Endothelial cell of umbilical vein (primary cell): ENCODE results near the gene SF3B1. TPM values are rescaled to one million over a fixed set of nuclear protein-coding genes. Genes with fewer than 3 reads are reported as not detected.
A peak's percentile ranks its signal among the peaks of the same experiment; 100 is the strongest.

ENCODE experiments used
- Bru-seq: library from RNA; stranded (reverse); fragments of 400-500 nt; gene quantifications from one replicate; lab custom pipeline; 2021; lab: Mats Ljungman, UMichigan
- BruChase-seq, 2 experiments: library from RNA; stranded (reverse); fragments of 400-500 nt; gene quantifications; one replicate each; lab custom pipeline; 2021; lab: Mats Ljungman, UMichigan
- BruUV-seq: library from RNA; stranded (reverse); fragments of 400-500 nt; replicated peaks from 2 replicates; lab custom pipeline; 2021; lab: Mats Ljungman, UMichigan
- CTCF ChIA-PET: fragments of 300-600, 350-600 bp; sonication (Branson Sonifier 250); formaldehyde crosslinking; loops from one replicate; lab custom pipeline; 2021; ENCODE audit warnings: antibody characterized with exemption, inconsistent platforms; lab: Charles Lee
- POLR2A ChIA-PET: fragments of 300-600, 350-600 bp; sonication (Branson Sonifier 250); formaldehyde crosslinking; loops from one replicate; lab custom pipeline; 2021; ENCODE audit warnings: antibody characterized with exemption, inconsistent platforms; lab: Charles Lee
- DNase-seq: peaks from one replicate; pipeline ENCODE4 v3.0.0-alpha.2; 2011; ENCODE audit warnings: low read depth, low spot score
- FAIRE-seq: peaks from 2 replicates; lab custom pipeline; 2011; peaks lifted over from hg19 to GRCh38; lab: Jason Lieb, UNC
- H2AFZ ChIP-seq: 2 replicates; pipeline ENCODE4 v1.6.0; 2012; ENCODE audit warnings: low read depth, low read length, control low read depth, inconsistent platforms
- H3K27ac ChIP-seq: 2 replicates; pipeline ENCODE4 v1.5.1; 2011; ENCODE audit warnings: low read depth, mild to moderate bottlenecking, control low read depth, low read length, moderate library complexity; ENCODE audit not compliant: insufficient read depth
- H3K27me3 ChIP-seq, 2 experiments: 2 replicates each; pipeline versions ENCODE4 v1.6.0 to v1.6.1; 2011; ENCODE audit warnings: low read length in 2 of 2, mixed read lengths in 1 of 2; ENCODE audit not compliant: control insufficient read depth in 2 of 2, insufficient read depth in 2 of 2
- H3K36me3 ChIP-seq, 2 experiments: 2 replicates in 1 of 2; 3 replicates in 1 of 2; pipeline ENCODE4 v1.5.1; 2011; ENCODE audit warnings: low read length in 2 of 2, mild to moderate bottlenecking in 1 of 2, moderate library complexity in 1 of 2; ENCODE audit not compliant: control insufficient read depth in 2 of 2, insufficient read depth in 2 of 2; ENCODE audit errors: extremely low read depth in 1 of 2
- H3K4me1 ChIP-seq: 3 replicates; pipeline ENCODE4 v1.5.1; 2011; ENCODE audit warnings: mild to moderate bottlenecking, low read length; ENCODE audit not compliant: control insufficient read depth, insufficient read depth; ENCODE audit errors: extremely low read depth
- H3K4me2 ChIP-seq: 2 replicates; pipeline ENCODE4 v1.6.1; 2011; ENCODE audit warnings: low read length, control low read depth, mixed read lengths; ENCODE audit not compliant: insufficient read depth
- H3K4me3 ChIP-seq, 3 experiments: fragments of 200-600 bp in 1 of 3; sonication (generic), shearing (Covaris generic) in 1 of 3; replicated peaks in 1 of 3; 2 replicates each; pipeline ENCODE4 v1.5.1; 2011 to 2016; ENCODE audit warnings: control low read depth in 3 of 3, low read length in 3 of 3, mild to moderate bottlenecking in 2 of 3, inconsistent platforms in 1 of 3, low read depth in 1 of 3, moderate library complexity in 1 of 3; ENCODE audit not compliant: insufficient read depth in 1 of 3
- H3K79me2 ChIP-seq: 2 replicates; pipeline ENCODE4 v1.6.0; 2012; ENCODE audit warnings: low read length, inconsistent platforms; ENCODE audit not compliant: control insufficient read depth, insufficient read depth
- H3K9ac ChIP-seq: replicated peaks from 2 replicates; pipeline ENCODE3; 2011; ENCODE audit warnings: low read length, control low read depth; ENCODE audit not compliant: insufficient read depth; ENCODE audit errors: extremely low read depth
- H3K9me1 ChIP-seq: replicated peaks from 3 replicates; pipeline ENCODE4 v1.6.0; 2011; ENCODE audit warnings: mild to moderate bottlenecking, low read length; ENCODE audit not compliant: control insufficient read depth, insufficient read depth; ENCODE audit errors: extremely low read depth
- H3K9me3 ChIP-seq: replicated peaks from 2 replicates; pipeline ENCODE4 v1.5.1; 2012; ENCODE audit warnings: low read length, inconsistent platforms; ENCODE audit not compliant: control insufficient read depth, insufficient read depth
- H4K20me1 ChIP-seq: replicated peaks from 2 replicates; pipeline ENCODE3; 2011; ENCODE audit warnings: mild to moderate bottlenecking, low read length; ENCODE audit not compliant: control insufficient read depth, insufficient read depth; ENCODE audit errors: extremely low read depth
- EZH2 ChIP-seq: IDR thresholded peaks from 2 replicates; pipeline ENCODE4 v1.6.1; 2012; ENCODE audit warnings: borderline replicate concordance, low read depth, mild to moderate bottlenecking, moderate library complexity, low read length, inconsistent platforms; ENCODE audit not compliant: severe bottlenecking
- FOS ChIP-seq: IDR thresholded peaks from 2 replicates; pipeline ENCODE4 v1.6.1; 2011; ENCODE audit warnings: mild to moderate bottlenecking, low read length, moderate library complexity, borderline replicate concordance; ENCODE audit not compliant: insufficient read depth
- GATA2 ChIP-seq: IDR thresholded peaks from 2 replicates; pipeline ENCODE4 v1.7.0; 2011; ENCODE audit warnings: low read depth, mild to moderate bottlenecking, moderate library complexity, mixed read lengths, low read length; ENCODE audit not compliant: insufficient read length, insufficient read depth
- JUN ChIP-seq: IDR thresholded peaks from 2 replicates; pipeline ENCODE4 v1.6.1; 2011; ENCODE audit warnings: borderline replicate concordance, low read depth; ENCODE audit not compliant: insufficient read length, insufficient read depth
- MYC ChIP-seq: IDR thresholded peaks from one replicate; pipeline ENCODE4 v1.6.1; 2011; ENCODE audit warnings: mild to moderate bottlenecking, low read depth, low read length
- POLR2A ChIP-seq: IDR thresholded peaks from 2 replicates; pipeline ENCODE4 v1.6.1; 2012; ENCODE audit warnings: low read depth, mild to moderate bottlenecking, control low read depth, low read length
- POLR2AphosphoS5 ChIP-seq: IDR thresholded peaks from 2 replicates; pipeline ENCODE4 v1.6.1; 2012; ENCODE audit warnings: low read depth, mild to moderate bottlenecking, control low read depth, low read length, moderate library complexity; ENCODE audit not compliant: insufficient read depth
- dilution Hi-C: fragments of 300-500 bp; cut with MboI; formaldehyde crosslinking; loops from one replicate; pipeline ENCODE4 v1.15.0; 2019; ENCODE audit warnings: low sequenced_read_pairs; ENCODE audit not compliant: extremely low pct_ligation_motif_present
- intact Hi-C: fragments of 100-400 bp; cut with micrococcal nuclease; formaldehyde crosslinking; loops from one replicate; pipeline ENCODE4 v1.10.0; 2022
- long read RNA-seq: library from polyadenylated mRNA; stranded (forward); transcript quantifications from one replicate; pipeline ENCODE4 v2.0.0, GENCODE V29; 2021
- polyA minus RNA-seq, 3 experiments: library from RNA; depleted of rRNA, polyadenylated mRNA; stranded (reverse); fragments of >200 nt; gene quantifications; 1 replicate in 1 of 3; 2 replicates in 2 of 3; pipeline ENCODE4 v1.2.3, GENCODE V29; 2011
- polyA plus RNA-seq, 4 experiments: library from polyadenylated mRNA; depleted of rRNA in 3 of 4; stranded (reverse) in 3 of 4; unstranded in 1 of 4; fragments of >200 nt; gene quantifications; 2 replicates each; pipeline versions ENCODE4 v1.2.1 to v1.2.3, GENCODE V29; 2011 to 2012; ENCODE audit warnings: missing spikeins in 1 of 4
- total RNA-seq: library from RNA; stranded (reverse); gene quantifications from 2 replicates; pipeline ENCODE4 v1.2.3, GENCODE V29; 2021
- TF ChIP-seq, protein P1 (sequence below), 2 donors: IDR thresholded peaks; 1 replicate in 1 of 2; 2 replicates in 1 of 2; pipeline ENCODE4 v1.5.1; 2011; ENCODE audit warnings: low read length in 2 of 2, mild to moderate bottlenecking in 2 of 2, moderate library complexity in 2 of 2, control low read depth in 1 of 2, inconsistent platforms in 1 of 2, low read depth in 1 of 2; ENCODE audit not compliant: insufficient read depth in 1 of 2; ENCODE audit errors: extremely low read depth in 1 of 2
- TF ChIP-seq, protein P2 (sequence below): IDR thresholded peaks from 2 replicates; pipeline ENCODE4 v1.6.1; 2011; ENCODE audit not compliant: insufficient read depth, insufficient read length

The SF3B1 gene, protein sequence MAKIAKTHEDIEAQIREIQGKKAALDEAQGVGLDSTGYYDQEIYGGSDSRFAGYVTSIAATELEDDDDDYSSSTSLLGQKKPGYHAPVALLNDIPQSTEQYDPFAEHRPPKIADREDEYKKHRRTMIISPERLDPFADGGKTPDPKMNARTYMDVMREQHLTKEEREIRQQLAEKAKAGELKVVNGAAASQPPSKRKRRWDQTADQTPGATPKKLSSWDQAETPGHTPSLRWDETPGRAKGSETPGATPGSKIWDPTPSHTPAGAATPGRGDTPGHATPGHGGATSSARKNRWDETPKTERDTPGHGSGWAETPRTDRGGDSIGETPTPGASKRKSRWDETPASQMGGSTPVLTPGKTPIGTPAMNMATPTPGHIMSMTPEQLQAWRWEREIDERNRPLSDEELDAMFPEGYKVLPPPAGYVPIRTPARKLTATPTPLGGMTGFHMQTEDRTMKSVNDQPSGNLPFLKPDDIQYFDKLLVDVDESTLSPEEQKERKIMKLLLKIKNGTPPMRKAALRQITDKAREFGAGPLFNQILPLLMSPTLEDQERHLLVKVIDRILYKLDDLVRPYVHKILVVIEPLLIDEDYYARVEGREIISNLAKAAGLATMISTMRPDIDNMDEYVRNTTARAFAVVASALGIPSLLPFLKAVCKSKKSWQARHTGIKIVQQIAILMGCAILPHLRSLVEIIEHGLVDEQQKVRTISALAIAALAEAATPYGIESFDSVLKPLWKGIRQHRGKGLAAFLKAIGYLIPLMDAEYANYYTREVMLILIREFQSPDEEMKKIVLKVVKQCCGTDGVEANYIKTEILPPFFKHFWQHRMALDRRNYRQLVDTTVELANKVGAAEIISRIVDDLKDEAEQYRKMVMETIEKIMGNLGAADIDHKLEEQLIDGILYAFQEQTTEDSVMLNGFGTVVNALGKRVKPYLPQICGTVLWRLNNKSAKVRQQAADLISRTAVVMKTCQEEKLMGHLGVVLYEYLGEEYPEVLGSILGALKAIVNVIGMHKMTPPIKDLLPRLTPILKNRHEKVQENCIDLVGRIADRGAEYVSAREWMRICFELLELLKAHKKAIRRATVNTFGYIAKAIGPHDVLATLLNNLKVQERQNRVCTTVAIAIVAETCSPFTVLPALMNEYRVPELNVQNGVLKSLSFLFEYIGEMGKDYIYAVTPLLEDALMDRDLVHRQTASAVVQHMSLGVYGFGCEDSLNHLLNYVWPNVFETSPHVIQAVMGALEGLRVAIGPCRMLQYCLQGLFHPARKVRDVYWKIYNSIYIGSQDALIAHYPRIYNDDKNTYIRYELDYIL
- total RNA-seq (222 and 234 TPM in 2 replicates), polyA plus RNA-seq (271 and 321 TPM in 2 replicates), polyA minus RNA-seq (503 and 547 TPM in 2 replicates), Bru-seq, nascent RNA (percentile 96 among the genes with signal in this experiment), BruChase-seq, experiment 1, labeled RNA remaining after a 6-hour chase (percentile 99 among the genes with signal in this experiment), BruChase-seq, experiment 2, labeled RNA remaining after a 2-hour chase (percentile 97 among the genes with signal in this experiment)
- 179 and 201 TPM in 2 replicates for polyA plus RNA-seq (2011; cell fraction: cytosol; rRNA removed)
- 1,807 and 2,301 TPM in 2 replicates for polyA plus RNA-seq (2011; cell fraction: nucleus; rRNA removed)
- 235 and 294 TPM in 2 replicates for polyA plus RNA-seq (2012)
- polyA minus RNA-seq (2011; cell fraction: cytosol; rRNA and poly(A)+ RNA removed) = 48.5 TPM
- polyA minus RNA-seq (2011; cell fraction: nucleus; rRNA and poly(A)+ RNA removed) = 485 and 699 TPM in 2 replicates
- long read RNA-seq, full-length matches to known transcripts = 401 of 495 reads
- long read RNA-seq, partial matches to known transcripts = 41 of 495 reads
- long read RNA-seq, other reads (novel, unspliced or antisense) = 53 of 495 reads

DNA sequence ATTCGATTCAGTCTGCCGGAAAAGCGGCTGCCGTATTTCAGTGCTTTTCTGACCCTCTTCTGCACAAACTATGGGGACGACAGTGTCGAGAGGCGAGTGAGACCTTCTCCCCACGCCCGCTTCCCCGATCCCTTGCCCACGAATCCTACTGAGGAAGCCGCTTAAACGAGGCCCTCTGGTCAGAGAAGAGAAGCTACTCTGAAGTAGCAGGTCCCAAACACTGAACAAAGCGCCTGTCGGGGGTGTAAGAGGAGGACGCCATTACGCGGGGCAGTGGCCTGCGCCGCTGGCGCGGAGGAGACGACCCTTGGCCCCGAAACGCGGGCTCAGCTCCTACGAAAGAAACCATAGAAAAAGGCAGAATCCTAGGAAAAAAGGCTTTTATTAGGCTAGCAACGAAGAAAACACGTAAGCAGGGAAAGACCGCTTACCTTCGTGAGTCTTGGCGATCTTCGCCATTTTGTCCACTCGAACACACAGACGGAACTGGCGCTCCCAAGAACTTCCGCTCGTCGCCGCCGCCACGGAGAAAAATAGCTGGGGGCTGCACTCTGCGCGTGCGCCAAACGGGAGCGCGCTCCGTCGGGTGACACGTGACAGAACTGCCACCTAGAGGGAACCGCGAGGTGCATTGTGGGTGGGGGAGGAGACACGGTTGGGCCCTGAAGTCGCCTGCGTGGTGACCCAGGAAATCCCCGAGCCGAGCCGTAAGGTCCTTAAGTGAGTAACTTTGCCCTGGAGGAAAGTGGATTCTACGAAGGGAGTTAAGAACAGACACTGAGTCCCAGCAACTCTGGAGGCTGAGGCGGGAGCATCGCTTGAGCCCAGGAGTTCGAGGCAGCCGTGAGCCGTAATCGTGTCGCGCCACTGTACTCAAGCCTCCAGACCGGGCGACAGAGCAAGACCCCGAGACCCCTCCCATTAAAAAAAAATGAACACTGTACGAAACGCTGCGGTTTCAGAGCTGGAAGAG lies at the start of gene SF3B1:
SF3B1 (minus strand) TSS at position 488 of the 973 bp plus-strand sequence; CDS start at position 459, 29 bp downstream.
- Histone ChIP-seq H3K4me2 (peak within 1 kb of the TSS; percentile 100), H3K4me3 (peak within 1 kb of the TSS; percentile 67 to 100 (median 99)), H4K20me1 (peaks cover 12% of the 10 kb centered on the region), H3K27ac (peak within 1 kb of the TSS; percentile 96), H2AFZ (peak within 1 kb of the TSS; percentile 97), H3K9me3 (no peaks in the 10 kb centered on the region), H3K79me2 (peaks cover 50% of the 10 kb centered on the region), H3K9me1 (no peaks in the 10 kb centered on the region), H3K4me1 (peaks cover 19% of the 10 kb centered on the region), H3K27me3 (no peaks in the 10 kb centered on the region), H3K36me3 (no peaks in the 10 kb centered on the region), H3K9ac (peak within 1 kb of the TSS; percentile 99)
- dilution Hi-C loops = no loop called here
- TSS peak; percentile 94 for BruUV-seq
- DNase-seq (peak; percentile 99), FAIRE-seq (peak; percentile 95)
- peak; percentile 22 for TF ChIP-seq MYC
- TF ChIP-seq POLR2A = peak; percentile 95
- TF ChIP-seq, protein P1, sequence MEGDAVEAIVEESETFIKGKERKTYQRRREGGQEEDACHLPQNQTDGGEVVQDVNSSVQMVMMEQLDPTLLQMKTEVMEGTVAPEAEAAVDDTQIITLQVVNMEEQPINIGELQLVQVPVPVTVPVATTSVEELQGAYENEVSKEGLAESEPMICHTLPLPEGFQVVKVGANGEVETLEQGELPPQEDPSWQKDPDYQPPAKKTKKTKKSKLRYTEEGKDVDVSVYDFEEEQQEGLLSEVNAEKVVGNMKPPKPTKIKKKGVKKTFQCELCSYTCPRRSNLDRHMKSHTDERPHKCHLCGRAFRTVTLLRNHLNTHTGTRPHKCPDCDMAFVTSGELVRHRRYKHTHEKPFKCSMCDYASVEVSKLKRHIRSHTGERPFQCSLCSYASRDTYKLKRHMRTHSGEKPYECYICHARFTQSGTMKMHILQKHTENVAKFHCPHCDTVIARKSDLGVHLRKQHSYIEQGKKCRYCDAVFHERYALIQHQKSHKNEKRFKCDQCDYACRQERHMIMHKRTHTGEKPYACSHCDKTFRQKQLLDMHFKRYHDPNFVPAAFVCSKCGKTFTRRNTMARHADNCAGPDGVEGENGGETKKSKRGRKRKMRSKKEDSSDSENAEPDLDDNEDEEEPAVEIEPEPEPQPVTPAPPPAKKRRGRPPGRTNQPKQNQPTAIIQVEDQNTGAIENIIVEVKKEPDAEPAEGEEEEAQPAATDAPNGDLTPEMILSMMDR (IDR thresholded peaks at IDR 0.05; ENCODE audit: extremely low read depth in 1 of 2, insufficient read depth in 1 of 2, low read depth in 1 of 2, low read length in 2 of 2) = peak in 1 of 2 donors; percentile 3
- TF ChIP-seq FOS = no peak
- TF ChIP-seq, protein P2, sequence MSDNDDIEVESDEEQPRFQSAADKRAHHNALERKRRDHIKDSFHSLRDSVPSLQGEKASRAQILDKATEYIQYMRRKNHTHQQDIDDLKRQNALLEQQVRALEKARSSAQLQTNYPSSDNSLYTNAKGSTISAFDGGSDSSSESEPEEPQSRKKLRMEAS = peak; percentile 94
- no peak for TF ChIP-seq JUN
- no peak for TF ChIP-seq EZH2
- peak; percentile 95 for TF ChIP-seq POLR2AphosphoS5
- TF ChIP-seq GATA2 = no peak
- POLR2A ChIA-PET = interaction anchor here (0.6 to 1.8 kb wide), 9 partner anchors 9 to 1077 kb away, joined by 3 to 16 read pairs (median 4); partner anchors contain the start of genes COQ10B, HSPD1 and HSPE1
- CTCF ChIA-PET = interaction anchor here (0.8 to 3.6 kb wide), 8 partner anchors 9 to 165 kb away, joined by 3 to 15 read pairs (median 4); partner anchors contain the start of genes COQ10B, HSPD1 and HSPE1
- intact Hi-C loops = loop anchor here (1.0 to 5.0 kb wide), 4 partner anchors 18 to 862 kb away; partner anchors contain the start of genes COQ10B, HSPE1 and MARS2
